H1 (cell line): ENCODE measurements around the gene FCHO1. TPM values are rescaled to one million over a fixed set of nuclear protein-coding genes. Genes with fewer than 3 reads are reported as not detected.
A peak's percentile ranks its signal among the peaks of the same experiment; 100 is the strongest.

ENCODE experiments used
- CTCF ChIA-PET: fragments of 300-600 bp; sonication (Branson Sonifier 250); formaldehyde crosslinking; loops from one replicate; lab custom pipeline; 2021; ENCODE audit not compliant: partially characterized antibody; lab: Charles Lee
- POLR2A ChIA-PET: fragments of 300-600 bp; sonication (Branson Sonifier 250); formaldehyde crosslinking; loops from one replicate; lab custom pipeline; 2021; ENCODE audit warnings: inconsistent platforms; ENCODE audit not compliant: partially characterized antibody; lab: Charles Lee
- DNase-seq, 2 experiments: peaks; one replicate each; pipeline versions ENCODE4 v3.0.0 to v3.0.0-alpha.2; 2010 to 2022; ENCODE audit warnings: low spot score in 2 of 2, low read depth in 1 of 2, mixed read lengths in 1 of 2
- FAIRE-seq: peaks from 2 replicates; lab custom pipeline; 2011; peaks lifted over from hg19 to GRCh38; lab: Jason Lieb, UNC
- H2AFZ ChIP-seq: 2 replicates; pipeline ENCODE4 v1.8.1; 2012; ENCODE audit warnings: low read length, inconsistent platforms
- H2AK5ac ChIP-seq: 2 replicates; pipeline ENCODE4 v1.6.1; 2013; ENCODE audit warnings: low read depth, low read length
- H2BK120ac ChIP-seq: replicated peaks from 2 replicates; pipeline ENCODE3; 2013; ENCODE audit warnings: low read depth, low read length, inconsistent platforms
- H2BK12ac ChIP-seq: 2 replicates; pipeline ENCODE4 v1.6.1; 2013; ENCODE audit warnings: low read depth, low read length
- H2BK15ac ChIP-seq: 2 replicates; pipeline ENCODE4 v1.6.1; 2013; ENCODE audit warnings: low read length
- H2BK20ac ChIP-seq: 2 replicates; pipeline ENCODE4 v1.6.1; 2013; ENCODE audit warnings: low read length
- H2BK5ac ChIP-seq: 2 replicates; pipeline ENCODE4 v1.6.1; 2013; ENCODE audit warnings: low read depth, low read length
- H3K14ac ChIP-seq: 2 replicates; pipeline ENCODE4 v1.6.1; 2013; ENCODE audit warnings: inconsistent platforms; ENCODE audit not compliant: insufficient read length
- H3K18ac ChIP-seq: 2 replicates; pipeline ENCODE4 v1.6.1; 2013; ENCODE audit warnings: low read length; ENCODE audit errors: extremely low read depth
- H3K23ac ChIP-seq: 2 replicates; pipeline ENCODE4 v1.6.1; 2013; ENCODE audit warnings: inconsistent platforms; ENCODE audit not compliant: insufficient read length
- H3K23me2 ChIP-seq: 2 replicates; pipeline ENCODE4 v1.6.1; 2013; ENCODE audit warnings: low read depth, low read length
- H3K27ac ChIP-seq: 2 replicates; pipeline ENCODE4 v1.6.1; 2011; ENCODE audit warnings: low read depth, low read length, inconsistent platforms
- H3K27me3 ChIP-seq, 4 experiments: replicated peaks in 1 of 4; 1 replicate in 1 of 4; 2 replicates in 3 of 4; pipeline versions ENCODE4 v1.6.1 to v1.8.1; 2011 to 2013; ENCODE audit warnings: low read length in 3 of 4, mild to moderate bottlenecking in 3 of 4, inconsistent platforms in 2 of 4, mixed read lengths in 2 of 4, moderate library complexity in 1 of 4; ENCODE audit not compliant: control insufficient read depth in 3 of 4, insufficient read depth in 3 of 4; ENCODE audit errors: extremely low read depth in 1 of 4
- H3K36me3 ChIP-seq, 4 experiments: 2 replicates each; pipeline versions ENCODE4 v1.6.1 to v1.8.1; 2011 to 2013; ENCODE audit warnings: mild to moderate bottlenecking in 4 of 4, low read length in 3 of 4, moderate library complexity in 2 of 4, control low read depth in 1 of 4, inconsistent platforms in 1 of 4; ENCODE audit not compliant: insufficient read depth in 4 of 4, control insufficient read depth in 2 of 4
- H3K4ac ChIP-seq: replicated peaks from 2 replicates; pipeline ENCODE3; 2013; ENCODE audit warnings: low read length, low read depth, mixed read lengths, inconsistent platforms; ENCODE audit not compliant: insufficient read length
- H3K4me1 ChIP-seq, 4 experiments: replicated peaks in 1 of 4; 1 replicate in 1 of 4; 2 replicates in 3 of 4; pipeline versions ENCODE4 v1.6.1 to v1.8.1; 2011 to 2013; ENCODE audit warnings: low read length in 3 of 4, inconsistent platforms in 2 of 4, mixed read lengths in 1 of 4; ENCODE audit not compliant: insufficient read depth in 4 of 4, control insufficient read depth in 3 of 4
- H3K4me2 ChIP-seq, 2 experiments: 2 replicates each; pipeline versions ENCODE4 v1.6.1 to v1.8.1; 2011 to 2013; ENCODE audit warnings: low read depth in 2 of 2, low read length in 2 of 2, control low read depth in 1 of 2, inconsistent platforms in 1 of 2, mild to moderate bottlenecking in 1 of 2; ENCODE audit not compliant: insufficient read depth in 1 of 2
- H3K4me3 ChIP-seq, 4 experiments: fragments of 200-600, 300-600 bp in 1 of 4; sonication (generic), shearing (Covaris generic), sonication (Bioruptor Twin) in 1 of 4; 2 replicates each; pipeline versions ENCODE4 v1.5.1 to v1.8.1; 2011 to 2016; ENCODE audit warnings: low read length in 4 of 4, low read depth in 3 of 4, control low read depth in 2 of 4, inconsistent platforms in 2 of 4, mild to moderate bottlenecking in 2 of 4, mixed read lengths in 1 of 4, moderate library complexity in 1 of 4; ENCODE audit not compliant: insufficient read depth in 2 of 4; ENCODE audit errors: extremely low read depth in 1 of 4
- H3K56ac ChIP-seq: replicated peaks from 2 replicates; pipeline ENCODE3; 2013; ENCODE audit warnings: low read depth, mild to moderate bottlenecking, mixed read lengths, low read length, inconsistent platforms; ENCODE audit not compliant: insufficient read length
- H3K79me1 ChIP-seq: 2 replicates; pipeline ENCODE4 v1.6.1; 2013; ENCODE audit warnings: low read depth, low read length, control low read depth
- H3K79me2 ChIP-seq, 2 experiments: 2 replicates each; pipeline versions ENCODE4 v1.6.1 to v1.8.1; 2012 to 2013; ENCODE audit warnings: low read length in 2 of 2, mild to moderate bottlenecking in 2 of 2, inconsistent platforms in 1 of 2; ENCODE audit not compliant: insufficient read depth in 2 of 2, control insufficient read depth in 1 of 2
- H3K9ac ChIP-seq, 4 experiments: replicated peaks in 1 of 4; 1 replicate in 1 of 4; 2 replicates in 3 of 4; pipeline versions ENCODE4 v1.6.1 to v1.8.1; 2011 to 2013; ENCODE audit warnings: low read depth in 3 of 4, low read length in 3 of 4, control low read depth in 2 of 4, mild to moderate bottlenecking in 2 of 4, moderate library complexity in 2 of 4, inconsistent platforms in 1 of 4; ENCODE audit errors: extremely low read depth in 1 of 4
- H3K9me3 ChIP-seq, 2 experiments: 2 replicates each; pipeline versions ENCODE4 v1.6.1 to v1.8.1; 2012 to 2013; ENCODE audit warnings: mild to moderate bottlenecking in 2 of 2, moderate library complexity in 2 of 2, control low read depth in 1 of 2, inconsistent platforms in 1 of 2, low read depth in 1 of 2, low read length in 1 of 2, mixed read lengths in 1 of 2; ENCODE audit not compliant: insufficient read depth in 2 of 2
- H4K20me1 ChIP-seq, 2 experiments: replicated peaks in 1 of 2; 2 replicates each; pipeline versions ENCODE3 to v1.8.1; 2011 to 2013; ENCODE audit warnings: inconsistent platforms in 2 of 2, low read length in 2 of 2, mild to moderate bottlenecking in 1 of 2; ENCODE audit not compliant: insufficient read depth in 2 of 2, control insufficient read depth in 1 of 2
- H4K5ac ChIP-seq: 2 replicates; pipeline ENCODE4 v1.6.1; 2013; ENCODE audit warnings: low read length, low read depth, mixed read lengths, inconsistent platforms; ENCODE audit not compliant: insufficient read length
- H4K8ac ChIP-seq: 2 replicates; pipeline ENCODE4 v1.8.0; 2013; ENCODE audit warnings: mild to moderate bottlenecking, moderate library complexity, low read length, inconsistent platforms; ENCODE audit not compliant: insufficient read depth; ENCODE audit errors: extremely low read depth
- H4K91ac ChIP-seq: replicated peaks from 2 replicates; pipeline ENCODE3; 2013; ENCODE audit warnings: low read length, mixed read lengths, inconsistent platforms; ENCODE audit not compliant: insufficient read length
- CEBPB ChIP-seq: IDR thresholded peaks from 2 replicates; pipeline ENCODE4 v1.6.1; 2012; ENCODE audit warnings: low read depth, low read length
- GABPA ChIP-seq: IDR thresholded peaks from 2 replicates; pipeline ENCODE4 v1.6.1; 2011; ENCODE audit warnings: mild to moderate bottlenecking, low read length, moderate library complexity, borderline replicate concordance; ENCODE audit not compliant: insufficient read depth
- NRF1 ChIP-seq: IDR thresholded peaks from 2 replicates; pipeline ENCODE4 v1.6.1; 2011; ENCODE audit warnings: mild to moderate bottlenecking, low read depth, low read length, improper control_type of control experiment
- RAD21 ChIP-seq, 2 experiments: IDR thresholded peaks in 1 of 2; conservative IDR thresholded peaks in 1 of 2; 2 replicates each; pipeline ENCODE4 v1.6.1; 2011; ENCODE audit warnings: low read depth in 2 of 2, low read length in 2 of 2, improper control_type of control experiment in 1 of 2, inconsistent platforms in 1 of 2, mild to moderate bottlenecking in 1 of 2, moderate library complexity in 1 of 2
- SIN3A ChIP-seq, 2 experiments: IDR thresholded peaks in 1 of 2; conservative IDR thresholded peaks in 1 of 2; 2 replicates each; pipeline ENCODE4 v1.6.1; 2011 to 2012; ENCODE audit warnings: low read length in 2 of 2, improper control_type of control experiment in 1 of 2, low read depth in 1 of 2, mild to moderate bottlenecking in 1 of 2
- WGBS, 2 experiments: shearing (Covaris generic) in 1 of 2; methylation state at CpG; one replicate each; pipeline versions ENCODE4 v1.1.6 to v1.1.7; 2013 to 2015; ENCODE audit warnings: low lambda C conversion rate in 2 of 2, mixed read lengths in 2 of 2, inconsistent platforms in 1 of 2, low coverage in 1 of 2, missing lambda C conversion rate in 1 of 2; ENCODE audit not compliant: insufficient replicate concordance in 2 of 2, insufficient coverage in 1 of 2, insufficient read length in 1 of 2; ENCODE audit errors: extremely low coverage in 1 of 2, missing lambda C conversion rate in 1 of 2; 5-methylcytosine and 5-hydroxymethylcytosine counted together
- polyA plus RNA-seq, 7 experiments: library from polyadenylated mRNA; depleted of rRNA in 3 of 7; stranded (reverse) in 5 of 7; unstranded in 2 of 7; fragments of >200 nt in 5 of 7; fragments of 200-250 nt in 2 of 7; gene quantifications; 1 replicate in 5 of 7; 2 replicates in 1 of 7; 4 replicates in 1 of 7; pipeline versions ENCODE4 v1.2.1 to v1.2.3, GENCODE V29; 2011 to 2013; ENCODE audit warnings: missing spikeins in 2 of 7, mixed read lengths in 2 of 7
- total RNA-seq: library from RNA; stranded (reverse); fragmentation: NEBNext Ultra II Directional; extraction: Animal tissue kit (Norgen Biotek cat#: 25700); gene quantifications from 2 replicates; pipeline ENCODE4 v1.2.1, GENCODE V29; 2021
- TF ChIP-seq, protein P1 (sequence below): IDR thresholded peaks from 2 replicates; pipeline ENCODE4 v1.6.1; 2012; ENCODE audit warnings: inconsistent platforms
- TF ChIP-seq, protein P2 (sequence below), 3 experiments: IDR thresholded peaks; 1 replicate in 2 of 3; 2 replicates in 1 of 3; pipeline versions ENCODE4 v1.5.1 to v1.6.1; 2011; ENCODE audit warnings: low read length in 3 of 3, mild to moderate bottlenecking in 3 of 3, inconsistent platforms in 2 of 3, low read depth in 1 of 3, moderate library complexity in 1 of 3; ENCODE audit not compliant: insufficient read depth in 1 of 3; ENCODE audit errors: control extremely low read depth in 1 of 3

FCHO1 gene
- total and polyA plus RNA-seq, 2 of the 8 experiments (the other 6 are each of a cell fraction or from before 2014, with no cell fraction given) = 13.0 to 25.9 TPM

GRCh38 chr19:17725422-17726078 is 25.7 kb upstream of the FCHO1 start:
- Histone ChIP-seq H3K4me3 (no peak overlapping the region), H3K23me2 (no peaks in the 10 kb centered on the region), H2BK12ac (no peak overlapping the region), H4K8ac (no peak overlapping the region; the same call in 1 of the 2 replicates), H2BK5ac (no peak overlapping the region), H3K79me2 (peaks cover 10 to 43% of the 10 kb centered on the region in 2 experiments), H3K56ac (no peak overlapping the region), H3K18ac (no peak overlapping the region), H3K79me1 (peaks cover 11% of the 10 kb centered on the region; the same call in 1 of the 2 replicates), H3K27me3 (no peaks in the 10 kb centered on the region), H3K4ac (no peak overlapping the region), H3K9ac (no peak overlapping the region), H4K20me1 (peaks cover 16 to 30% of the 10 kb centered on the region in 2 experiments), H3K4me2 (no peak overlapping the region), H2BK120ac (no peak overlapping the region), H2AFZ (no peak overlapping the region), H3K27ac (no peak overlapping the region), H3K23ac (no peak overlapping the region), H3K9me3 (no peaks in the 10 kb centered on the region), H4K91ac (no peak overlapping the region), H3K14ac (no peak overlapping the region), H3K36me3 (peaks cover 14 to 60% (median 39%) of the 10 kb centered on the region in 4 experiments), H2AK5ac (no peak overlapping the region), H4K5ac (no peak overlapping the region), H3K4me1 (peaks cover 0 to 1% (median under 1%) of the 10 kb centered on the region in 4 experiments; a peak in 3 of 7 replicates), H2BK15ac (no peak overlapping the region), H2BK20ac (no peak overlapping the region)
- peak; percentile 29; the same call in 1 of the 2 replicates for TF ChIP-seq GABPA
- TF ChIP-seq, protein P1, sequence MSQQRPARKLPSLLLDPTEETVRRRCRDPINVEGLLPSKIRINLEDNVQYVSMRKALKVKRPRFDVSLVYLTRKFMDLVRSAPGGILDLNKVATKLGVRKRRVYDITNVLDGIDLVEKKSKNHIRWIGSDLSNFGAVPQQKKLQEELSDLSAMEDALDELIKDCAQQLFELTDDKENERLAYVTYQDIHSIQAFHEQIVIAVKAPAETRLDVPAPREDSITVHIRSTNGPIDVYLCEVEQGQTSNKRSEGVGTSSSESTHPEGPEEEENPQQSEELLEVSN = peak; percentile 33; the same call in 1 of the 2 replicates
- TF ChIP-seq, protein P2, sequence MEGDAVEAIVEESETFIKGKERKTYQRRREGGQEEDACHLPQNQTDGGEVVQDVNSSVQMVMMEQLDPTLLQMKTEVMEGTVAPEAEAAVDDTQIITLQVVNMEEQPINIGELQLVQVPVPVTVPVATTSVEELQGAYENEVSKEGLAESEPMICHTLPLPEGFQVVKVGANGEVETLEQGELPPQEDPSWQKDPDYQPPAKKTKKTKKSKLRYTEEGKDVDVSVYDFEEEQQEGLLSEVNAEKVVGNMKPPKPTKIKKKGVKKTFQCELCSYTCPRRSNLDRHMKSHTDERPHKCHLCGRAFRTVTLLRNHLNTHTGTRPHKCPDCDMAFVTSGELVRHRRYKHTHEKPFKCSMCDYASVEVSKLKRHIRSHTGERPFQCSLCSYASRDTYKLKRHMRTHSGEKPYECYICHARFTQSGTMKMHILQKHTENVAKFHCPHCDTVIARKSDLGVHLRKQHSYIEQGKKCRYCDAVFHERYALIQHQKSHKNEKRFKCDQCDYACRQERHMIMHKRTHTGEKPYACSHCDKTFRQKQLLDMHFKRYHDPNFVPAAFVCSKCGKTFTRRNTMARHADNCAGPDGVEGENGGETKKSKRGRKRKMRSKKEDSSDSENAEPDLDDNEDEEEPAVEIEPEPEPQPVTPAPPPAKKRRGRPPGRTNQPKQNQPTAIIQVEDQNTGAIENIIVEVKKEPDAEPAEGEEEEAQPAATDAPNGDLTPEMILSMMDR (IDR thresholded peaks at IDR 0.05; ENCODE audit: control extremely low read depth in 1 of 3, insufficient read depth in 1 of 3, low read depth in 1 of 3, low read length in 3 of 3) = peak; percentile 85 to 89 (median 89)
- no peak for TF ChIP-seq CEBPB
- TF ChIP-seq NRF1 = no peak
- peak; percentile 73 to 88 for TF ChIP-seq RAD21 (IDR thresholded peaks at IDR 0.05 in 1 of 2, conservative IDR thresholded peaks at IDR 0.05 in 1 of 2; ENCODE audit: low read depth in 2 of 2, low read length in 2 of 2)
- TF ChIP-seq SIN3A (conservative IDR thresholded peaks at IDR 0.05 in 1 of 2, IDR thresholded peaks at IDR 0.05 in 1 of 2; ENCODE audit: low read depth in 1 of 2, low read length in 2 of 2) = 0 out of 4 replicates have a peak, but pooled peaks of 1 of the 2 experiments have one; percentile 39
- FAIRE-seq (no peak), DNase-seq (peak in 1 of 2 experiments; percentile 86)
- CTCF ChIA-PET = interaction anchor here (0.6 to 6.8 kb wide), 19 partner anchors 10 to 1141 kb away, joined by 3 to 78 read pairs (median 4); no protein-coding TSS in a partner anchor
- WGBS, 2 experiments = 80% methylated on average over 21 of the region's 21 CpGs; no CpG with 5 or more reads in 1 of the 2 experiments
- POLR2A ChIA-PET = interaction anchor here (0.8 to 2.6 kb wide), 5 partner anchors 11 to 247 kb away, joined by 3 to 7 read pairs (median 4); partner anchors contain the start of gene RPL18A
